Stimulated activated CD4-positive, alpha-beta T cell treated with anti-CD3 and anti-CD28 coated beads, TNF-alpha, amount 100 ng/mL, for 48 hours (primary cell): Measurements from ENCODE around the gene CRTC1.

Source experiments
- DNase-seq, 3 donors: peaks; one replicate each; pipeline ENCODE4 v3.0.0-alpha.2; 2020; ENCODE audit warnings: low read depth in 3 of 3

CRTC1 gene

DNA sequence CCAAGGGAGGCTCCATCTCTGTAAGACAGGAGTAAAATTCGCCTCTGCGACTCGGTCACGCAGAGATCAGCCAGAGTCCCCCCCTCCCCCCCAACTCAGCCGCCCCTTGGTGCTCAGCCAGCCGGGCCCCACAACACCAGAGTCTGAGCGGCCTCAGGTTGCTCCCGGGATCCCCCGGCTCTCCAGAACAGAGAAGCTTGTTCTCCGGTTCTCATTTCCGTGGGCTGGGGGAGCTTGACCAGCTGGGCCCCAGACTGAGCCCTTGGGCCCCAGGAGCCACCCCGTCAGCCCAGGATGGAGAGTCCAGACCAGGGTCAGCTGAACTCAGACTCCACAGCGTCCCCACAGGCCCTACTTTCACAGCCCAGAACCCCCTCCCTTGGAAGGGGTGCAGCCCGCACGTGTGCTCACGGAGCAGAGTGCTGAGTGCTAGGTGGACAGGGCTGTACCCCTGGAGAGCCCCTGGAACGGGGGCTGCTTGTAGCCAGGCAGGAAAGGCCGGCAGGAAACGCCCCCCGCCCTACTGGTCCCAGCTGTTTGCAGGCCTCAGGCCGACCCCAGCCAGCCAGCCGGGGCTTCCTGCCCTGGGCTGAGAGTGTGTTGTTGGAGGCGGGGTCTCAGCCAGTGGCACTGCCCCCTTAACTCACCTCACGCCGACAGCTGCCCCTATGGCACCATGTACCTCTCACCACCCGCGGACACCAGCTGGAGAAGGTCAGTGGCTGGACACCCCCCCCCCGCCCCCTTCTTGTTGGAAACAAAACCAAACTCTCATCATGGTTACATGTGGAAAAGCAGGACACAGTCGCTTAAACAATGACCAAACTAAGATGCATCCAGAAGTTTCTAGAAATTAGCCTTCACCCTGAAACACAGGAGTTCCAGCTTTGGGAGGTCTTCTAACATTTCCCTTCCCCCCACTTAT, 63.2 kb downstream of the CRTC1 start:
- no peak for DNase-seq

DNA sequence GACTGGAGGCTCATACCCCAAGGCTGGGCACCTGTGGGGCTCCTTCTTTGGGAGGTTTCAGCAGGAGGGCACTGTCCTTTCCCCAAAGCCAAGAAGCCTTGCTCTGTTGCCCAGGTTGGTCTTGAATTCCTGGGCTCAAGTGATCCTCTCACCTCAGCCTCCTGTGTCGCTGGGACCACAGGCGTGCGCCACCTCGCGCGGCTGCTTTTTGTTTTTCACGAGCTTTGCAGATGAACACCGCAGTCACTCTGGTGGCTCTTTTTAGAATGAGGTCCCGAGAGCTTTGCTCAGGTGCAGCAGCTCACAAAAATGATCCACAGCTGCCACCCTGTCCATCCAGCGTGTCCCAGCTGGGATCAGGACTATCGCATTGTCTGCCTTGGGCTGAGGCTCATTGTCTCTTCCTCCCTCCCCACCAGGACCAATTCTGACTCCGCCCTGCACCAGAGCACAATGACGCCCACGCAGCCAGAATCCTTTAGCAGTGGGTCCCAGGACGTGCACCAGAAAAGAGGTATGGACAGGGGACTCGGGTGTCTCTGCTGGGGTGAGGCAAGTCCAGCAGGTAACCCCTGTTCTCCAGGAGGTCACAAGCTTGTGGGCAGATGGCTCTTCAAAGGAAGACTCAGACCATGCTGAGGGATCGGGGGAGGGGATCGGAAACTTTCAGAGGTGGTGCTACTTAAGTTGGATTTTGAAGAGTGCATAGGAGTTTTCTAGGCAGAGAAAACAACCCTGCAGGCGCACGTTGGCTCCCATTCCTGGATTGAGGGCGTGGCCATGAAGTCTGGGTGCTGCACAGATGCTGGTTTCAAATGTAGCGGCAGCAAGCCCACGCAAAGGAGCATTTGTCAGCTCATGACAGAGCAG, 66.1 kb downstream of the CRTC1 start:
- DNase-seq: no peak

- DNase-seq: no peak
Measured at GRCh38 chr19:18750295-18750970, 67.0 kb downstream of the CRTC1 start.

DNA sequence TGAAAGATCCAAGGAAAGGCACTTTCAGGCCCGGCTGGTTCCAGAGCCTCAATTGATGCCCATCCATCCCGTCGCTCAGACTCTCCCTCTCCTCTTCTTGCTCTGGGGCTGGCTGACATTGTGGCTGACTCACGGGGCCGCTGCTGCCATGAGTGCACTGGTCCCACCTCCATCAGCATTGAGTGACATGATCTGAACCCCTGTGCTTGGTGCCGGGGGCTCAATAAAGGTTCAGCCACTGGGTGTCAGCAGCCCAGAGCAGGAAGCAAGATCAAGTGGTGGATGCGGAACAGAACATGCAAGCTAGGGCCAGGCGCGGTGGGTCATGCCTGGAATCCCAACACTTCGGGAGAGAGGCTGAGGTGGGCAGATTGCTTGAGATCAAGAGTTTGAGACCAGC, 68.1 kb downstream of the CRTC1 start:
- DNase-seq: no peak

GRCh38 chr19:18754501-18754900, 71.0 kb downstream of the CRTC1 start:
- DNase-seq: no peak

DNA sequence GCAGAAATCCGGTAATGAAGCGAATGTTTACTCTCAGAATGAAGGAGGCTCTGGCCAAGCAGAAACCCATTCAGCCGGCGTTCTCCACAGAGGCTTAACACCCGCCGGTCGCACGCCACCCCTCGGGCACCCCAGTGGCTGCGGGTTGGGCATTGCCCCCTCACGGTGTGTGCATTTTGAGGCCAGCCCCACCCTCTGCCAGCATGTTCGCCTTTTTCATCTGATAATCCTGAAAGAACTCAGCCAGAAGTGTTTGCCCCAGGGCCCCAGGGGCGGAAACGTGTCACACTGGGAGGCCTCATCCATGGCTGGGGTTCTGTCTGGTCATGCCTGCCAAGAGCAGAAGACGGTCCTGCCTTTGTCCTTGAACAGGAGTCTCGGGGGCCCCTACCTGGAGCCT, 73.4 kb downstream of the CRTC1 start:
- DNase-seq: no peak

DNA sequence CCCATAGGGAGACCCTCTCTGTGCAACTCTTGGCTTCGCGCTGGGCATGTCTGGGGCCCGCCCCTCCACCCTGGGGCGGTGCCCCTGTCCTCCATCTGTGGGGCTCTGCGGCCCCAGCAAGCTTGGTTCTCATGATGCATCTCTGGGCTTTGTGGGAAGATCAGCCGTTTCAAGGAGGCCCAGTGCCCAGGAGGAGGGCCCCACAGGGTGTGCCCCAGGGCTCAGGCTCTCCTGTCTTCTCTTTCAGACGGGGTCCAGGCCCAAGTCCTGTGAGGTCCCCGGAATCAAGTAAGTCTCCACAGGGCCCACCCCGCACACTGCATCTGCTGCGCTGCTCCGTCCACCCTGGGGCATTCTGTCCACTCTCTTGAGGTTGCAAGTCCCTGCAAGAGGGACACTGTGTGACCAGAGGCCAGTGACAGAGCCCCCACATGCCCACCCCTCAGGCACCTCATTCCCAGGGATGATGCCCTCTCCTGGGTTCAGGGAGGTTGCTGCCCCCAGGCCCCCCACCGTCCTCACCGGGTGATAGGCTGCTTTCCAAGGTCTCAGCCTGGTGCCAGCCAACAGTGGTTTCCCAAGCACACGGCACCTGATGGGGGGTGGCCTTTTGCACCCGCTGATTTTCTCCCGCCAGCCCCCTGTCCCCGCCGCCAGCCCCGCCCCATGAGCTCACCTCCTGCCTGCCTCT, 76.0 kb downstream of the CRTC1 start:
- no peak for DNase-seq

GRCh38 chr19:18759995-18760426, 76.5 kb downstream of the CRTC1 start:
- DNase-seq: no peak

DNA sequence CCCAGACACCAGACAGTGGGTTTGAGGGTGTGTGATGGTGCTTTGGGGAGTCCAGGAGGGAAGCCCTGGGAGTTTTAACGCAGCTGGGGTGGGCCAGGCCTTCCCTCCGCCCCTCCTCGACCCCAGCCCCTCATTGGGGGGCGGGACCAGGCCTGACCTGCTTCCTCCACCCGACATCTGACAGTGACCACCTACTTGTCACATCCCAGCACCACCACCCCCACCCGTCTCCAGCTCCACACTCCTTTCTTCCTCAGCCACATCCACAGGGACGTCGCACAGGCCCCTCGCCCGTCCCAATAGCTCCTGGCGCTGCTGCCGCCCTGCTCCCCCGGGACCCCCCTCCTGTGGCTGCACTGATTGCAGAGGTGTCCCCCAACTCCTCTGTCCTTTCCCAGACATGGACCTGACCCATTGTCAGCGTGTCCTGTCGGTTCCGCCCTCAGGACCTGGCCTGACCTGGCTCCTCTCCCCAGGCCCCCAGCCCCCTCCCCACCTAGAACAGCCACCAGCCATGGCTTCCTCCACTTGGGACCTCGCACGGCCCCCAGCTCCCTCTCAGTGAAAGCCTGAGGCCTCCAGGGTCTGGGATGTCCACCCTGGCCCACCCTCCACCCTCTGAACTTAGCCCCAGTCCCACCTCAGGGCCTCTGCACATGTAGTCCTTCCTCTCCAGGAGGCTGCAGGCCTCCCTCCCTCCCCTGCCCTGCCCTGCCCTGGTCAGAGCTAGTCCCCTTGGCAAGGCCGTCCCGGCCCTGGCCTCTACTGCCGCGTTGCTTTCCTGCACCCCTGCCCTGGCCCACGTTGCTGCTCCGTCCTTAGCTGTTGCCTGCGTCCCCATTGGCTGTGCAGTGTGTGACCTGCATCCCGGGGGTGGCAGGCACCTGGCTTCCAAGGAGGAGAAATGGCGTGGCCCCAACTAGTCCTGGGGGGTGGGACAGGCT, 77.2 kb downstream of the CRTC1 start:
- DNase-seq: no peak

DNA sequence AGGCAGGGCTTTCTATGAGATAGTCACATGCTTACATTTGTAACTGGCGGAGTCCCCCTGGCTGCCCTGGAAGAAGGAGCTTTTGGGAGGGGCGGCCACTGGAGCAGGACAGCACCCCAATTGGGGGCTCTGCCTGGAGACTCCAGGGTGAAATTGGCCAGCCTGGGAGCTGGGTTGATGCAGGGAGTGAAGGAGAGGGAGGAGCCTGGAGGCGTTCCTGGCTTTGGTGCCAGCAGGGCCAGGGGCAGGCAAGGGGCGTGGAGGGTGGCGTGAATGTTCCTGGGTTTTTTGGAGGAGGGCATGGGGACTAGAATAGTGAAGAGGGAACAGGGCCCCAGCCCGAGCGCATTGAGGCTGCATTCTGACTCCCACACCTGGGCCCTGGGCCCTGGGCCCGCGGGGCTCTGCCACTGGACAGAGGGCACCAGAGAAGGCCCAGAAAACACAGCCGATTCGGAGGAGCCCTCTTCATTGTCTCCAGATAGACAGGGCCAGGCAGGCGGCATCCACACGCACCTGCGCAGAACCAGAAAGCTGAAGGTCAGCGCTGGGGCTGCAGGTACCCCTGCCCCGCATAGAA, 78.1 kb downstream of the CRTC1 start:
- no peak for DNase-seq

DNA sequence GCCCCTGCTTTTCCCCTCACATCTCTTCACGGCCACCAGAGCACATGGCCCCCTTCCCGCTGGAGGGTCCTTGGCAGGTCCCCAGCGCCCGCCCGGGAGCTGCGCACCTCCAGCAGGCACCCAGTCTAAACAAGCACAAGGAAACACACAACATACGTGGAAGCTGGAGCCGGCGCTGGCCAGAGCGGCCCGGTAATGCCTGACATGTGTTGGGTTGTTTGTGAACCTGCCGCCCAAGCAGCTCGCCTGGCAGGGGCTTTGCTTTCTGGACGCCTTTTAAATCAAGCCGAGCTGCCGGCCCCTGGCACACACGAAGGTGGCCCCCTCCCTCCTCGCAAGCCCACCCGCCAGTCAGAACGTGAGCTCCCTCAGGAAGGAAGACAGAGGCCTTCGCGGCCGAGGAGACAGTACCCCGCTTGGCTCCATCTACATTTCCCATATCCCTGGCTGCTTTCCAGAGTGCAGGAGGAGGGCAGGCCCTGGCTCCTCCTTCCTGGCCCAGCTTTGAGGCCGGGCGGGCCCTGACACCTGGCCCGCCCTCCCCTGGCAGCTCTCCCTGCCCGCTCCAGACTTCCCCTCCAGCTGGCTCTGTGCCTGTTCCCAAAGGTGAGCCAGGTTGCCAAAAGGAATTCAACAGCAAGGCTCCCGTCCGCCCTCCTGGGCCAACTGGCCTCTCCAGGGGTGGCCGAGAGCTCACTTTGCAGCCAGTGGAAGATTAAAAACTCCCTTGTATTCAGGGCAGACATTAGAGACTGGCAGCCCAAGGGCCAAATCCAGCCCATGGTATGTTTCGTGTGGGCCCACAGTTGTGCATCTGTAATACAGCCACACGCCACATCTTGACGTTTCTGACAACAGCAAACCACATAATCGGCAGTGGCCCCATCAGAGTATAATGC, 78.9 kb downstream of the CRTC1 start:
- no peak for DNase-seq

DNA sequence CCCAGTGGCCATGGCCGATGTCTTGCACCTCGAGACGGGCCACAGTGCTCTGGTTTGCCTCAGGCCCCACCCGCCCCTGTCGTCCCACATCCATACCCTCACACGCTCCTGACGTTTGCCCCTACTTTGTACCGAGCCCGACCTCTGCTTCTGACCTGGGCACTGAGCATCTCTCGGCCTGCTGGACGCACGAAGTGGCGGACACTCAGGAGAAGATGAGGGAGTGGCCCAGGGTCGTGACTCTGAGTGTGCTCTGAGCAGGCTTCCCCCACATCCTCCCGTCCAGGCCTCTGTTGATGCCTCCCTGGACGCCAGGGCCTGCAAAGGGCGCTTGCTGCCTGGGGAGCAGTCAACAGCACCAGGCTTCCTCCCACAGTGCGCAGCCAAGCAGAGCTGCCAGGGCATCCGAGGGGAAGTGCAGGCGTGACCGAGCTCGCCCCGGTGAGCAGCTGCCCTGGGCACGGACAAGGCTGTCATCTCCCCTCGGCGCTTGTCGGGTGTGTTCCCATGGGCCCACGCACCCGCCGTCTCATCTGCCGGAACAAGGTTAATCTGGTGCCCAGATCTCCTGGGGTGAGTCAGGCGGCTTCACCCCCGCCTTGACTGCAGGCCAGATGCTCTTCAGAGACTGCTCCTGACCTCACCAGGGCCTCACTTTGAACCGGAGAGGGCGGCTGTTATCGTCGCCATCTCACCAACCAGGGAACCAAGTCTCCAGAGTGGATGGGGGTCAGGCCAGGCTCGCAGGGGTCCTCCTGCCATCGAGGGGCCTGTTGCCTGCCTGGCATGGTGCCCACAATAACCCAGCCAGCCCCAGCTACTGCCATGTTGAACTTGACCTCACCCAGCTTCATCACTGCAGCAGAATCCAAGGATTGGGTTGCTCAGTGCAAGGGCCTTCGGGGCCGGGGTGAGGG, 80.5 kb downstream of the CRTC1 start:
- no peak for DNase-seq

DNA sequence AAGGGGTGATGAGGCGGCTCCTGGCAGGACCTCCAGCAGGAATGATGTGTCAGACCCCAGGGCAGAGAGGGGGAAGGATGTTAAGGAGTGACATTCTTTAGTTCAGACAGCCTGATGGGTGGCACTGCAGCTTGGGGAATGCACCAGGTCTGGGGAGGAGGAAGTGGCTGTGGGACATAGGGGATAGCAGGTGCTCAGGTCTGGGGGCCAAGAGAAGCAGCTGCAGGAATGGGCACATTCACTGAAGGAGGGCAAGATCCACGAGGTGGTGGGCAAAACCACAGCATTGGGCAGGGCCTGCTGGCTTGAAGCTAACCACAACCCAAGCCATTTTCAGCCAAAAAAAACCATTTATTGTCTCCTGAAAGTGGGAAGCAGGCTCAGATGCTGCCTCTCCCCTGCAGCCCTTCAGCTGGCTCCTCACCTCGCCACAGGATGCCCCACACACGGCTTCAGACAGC, 81.1 kb downstream of the CRTC1 start:
- no peak for DNase-seq

DNA sequence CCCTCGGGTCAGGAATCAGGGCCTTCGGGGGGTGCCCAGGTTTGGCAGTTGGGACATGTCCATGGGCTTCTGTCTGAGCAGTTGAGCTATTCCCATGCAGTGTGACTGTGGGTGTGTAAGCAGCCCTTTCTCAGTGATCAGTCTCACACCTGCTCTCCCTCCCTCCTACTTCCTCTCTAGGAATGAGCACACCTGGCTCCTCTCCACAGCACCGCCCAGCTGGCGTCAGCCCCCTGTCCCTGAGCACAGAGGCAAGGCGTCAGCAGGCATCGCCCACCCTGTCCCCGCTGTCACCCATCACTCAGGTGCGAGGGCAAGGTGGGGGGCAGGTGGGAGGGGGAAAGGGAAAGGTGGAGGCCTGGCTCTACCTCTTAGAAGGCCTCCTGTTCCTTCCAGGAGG, 81.7 kb downstream of the CRTC1 start:
- no peak for DNase-seq

- no peak for DNase-seq
Measured at GRCh38 chr19:18768046-18768771, 84.7 kb downstream of the CRTC1 start.

GRCh38 chr19:18768997-18769891, 85.8 kb downstream of the CRTC1 start:
- DNase-seq: no peak
